Measurements from ENCODE around the gene LARGE1.

The LARGE1 gene

GRCh38 chr22:33931406-33931805 lies 11.1 kb upstream of the LARGE1 start:
- Histone ChIP-seq H3K27ac (no peak overlapping the region), H4K20me1 (no peaks in the 10 kb centered on the region), H3K27me3 (no peaks in the 10 kb centered on the region), H3K36me3 (no peaks in the 10 kb centered on the region), H3K9me3 (replicated peaks in 1 of 11) (no peaks in the 10 kb centered on the region), H3K4me3 (no peak overlapping the region), H3K4me2 (no peak overlapping the region), H3K9ac (no peak overlapping the region), H3K4me1 (no peaks in the 10 kb centered on the region)
- TF ChIP-seq Cebpa-rat (IDR thresholded peaks at IDR 0.05): no peak

- Histone ChIP-seq H3K9ac (no peak overlapping the region), H3K27ac (no peak overlapping the region), H3K27me3 (peaks cover 0 to 8% (median 0%) of the 10 kb centered on the region in 11 experiments; a peak in 5 of 22 replicates), H3K4me3 (no peak overlapping the region), H3K9me3 (replicated peaks in 1 of 11) (no peaks in the 10 kb centered on the region), H3K36me3 (no peaks in the 10 kb centered on the region), H3K4me2 (no peak overlapping the region), H3K4me1 (peaks cover 8 to 13% (median 10%) of the 10 kb centered on the region in 10 experiments; a peak in 19 of 20 replicates), H4K20me1 (0 out of 22 replicates have a peak, but pooled peaks cover 0 to 4% (median 0%) of the 10 kb centered on the region in 11 experiments)
- TF ChIP-seq Cebpa-rat (IDR thresholded peaks at IDR 0.05): no peak
These were observed 7.5 kb upstream of the LARGE1 start for GRCh38 chr22:33927752-33928151.

- Histone ChIP-seq H3K9ac (no peak overlapping the region), H3K4me3 (no peak overlapping the region), H3K4me2 (no peak overlapping the region), H3K36me3 (no peaks in the 10 kb centered on the region), H3K9me3 (replicated peaks in 1 of 11) (no peaks in the 10 kb centered on the region), H4K20me1 (peaks cover 0 to 5% (median under 1%) of the 10 kb centered on the region in 11 experiments; a peak in 12 of 22 replicates), H3K4me1 (peaks cover 10 to 17% (median 13%) of the 10 kb centered on the region in 10 experiments), H3K27me3 (peaks cover 0 to 11% (median 0%) of the 10 kb centered on the region in 11 experiments; a peak in 5 of 22 replicates), H3K27ac (no peak overlapping the region)
- TF ChIP-seq Cebpa-rat (IDR thresholded peaks at IDR 0.05): no peak
These were observed 4.9 kb upstream of the LARGE1 start for GRCh38 chr22:33925194-33925593.

- Histone ChIP-seq H3K4me3 (peak overlapping the region in 2 of 10 experiments; percentile 90 to 96; a peak in 2 of 20 replicates), H3K9me3 (replicated peaks in 1 of 11) (no peaks in the 10 kb centered on the region), H3K4me1 (peaks cover 14 to 22% (median 20%) of the 10 kb centered on the region in 10 experiments), H3K27ac (no peak overlapping the region), H3K9ac (peak overlapping the region in 1 of 11 experiments; percentile 82; a peak in 1 of 22 replicates), H3K27me3 (peaks cover 0 to 11% (median 0%) of the 10 kb centered on the region in 11 experiments; a peak in 5 of 22 replicates), H3K4me2 (peak overlapping the region; percentile 86 to 99 (median 96); a peak in 18 of 22 replicates), H3K36me3 (no peaks in the 10 kb centered on the region), H4K20me1 (peaks cover 13 to 20% (median 15%) of the 10 kb centered on the region in 11 experiments; a peak in 20 of 22 replicates)
- TF ChIP-seq Cebpa-rat (IDR thresholded peaks at IDR 0.05): no peak
These were observed 3.5 kb upstream of the LARGE1 start for GRCh38 chr22:33923660-33924246.

GRCh38 chr22:33923033-33923432 lies 2.8 kb upstream of the LARGE1 start:
- peaks cover 20 to 27% (median 22%) of the 10 kb centered on the region in 11 experiments; a peak in 20 of 22 replicates for H4K20me1 ChIP-seq
- peaks cover 22 to 29% (median 27%) of the 10 kb centered on the region in 10 experiments for H3K4me1 ChIP-seq
- H3K4me3 ChIP-seq: peak overlapping the region; percentile 87 to 96 (median 90)
- no peak for TF ChIP-seq Cebpa-rat (IDR thresholded peaks at IDR 0.05)
- no peaks in the 10 kb centered on the region for H3K36me3 ChIP-seq
- H3K9ac ChIP-seq: peak overlapping the region; percentile 62 to 92 (median 81); a peak in 17 of 22 replicates
- H3K27me3 ChIP-seq: peaks cover 0 to 11% (median 0%) of the 10 kb centered on the region in 11 experiments; a peak in 5 of 22 replicates
- peak overlapping the region in 3 of 11 experiments; percentile 47 to 59 (median 59); a peak in 2 of 22 replicates for H3K27ac ChIP-seq
- H3K4me2 ChIP-seq: peak overlapping the region; percentile 86 to 99 (median 96)
- no peaks in the 10 kb centered on the region for H3K9me3 ChIP-seq (replicated peaks in 1 of 11)

- peaks cover 28 to 34% (median 29%) of the 10 kb centered on the region in 11 experiments; a peak in 20 of 22 replicates for H4K20me1 ChIP-seq
- peaks cover 29 to 37% (median 34%) of the 10 kb centered on the region in 10 experiments for H3K4me1 ChIP-seq
- H3K27ac ChIP-seq: peak overlapping the region in 9 of 11 experiments; percentile 23 to 71 (median 59); a peak in 10 of 22 replicates
- no peak for TF ChIP-seq Cebpa-rat (IDR thresholded peaks at IDR 0.05)
- H3K4me3 ChIP-seq: peak overlapping the region; percentile 87 to 96 (median 90)
- peak overlapping the region; percentile 86 to 99 (median 96) for H3K4me2 ChIP-seq
- H3K36me3 ChIP-seq: peaks cover 0 to 2% (median 0%) of the 10 kb centered on the region in 11 experiments; a peak in 1 of 22 replicates
- no peaks in the 10 kb centered on the region for H3K9me3 ChIP-seq (replicated peaks in 1 of 11)
- H3K9ac ChIP-seq: peak overlapping the region; percentile 62 to 92 (median 81)
- peaks cover 0 to 11% (median 0%) of the 10 kb centered on the region in 11 experiments; a peak in 5 of 22 replicates for H3K27me3 ChIP-seq
These were observed 2.0 kb upstream of the LARGE1 start for GRCh38 chr22:33922349-33922681.

- peaks cover 33 to 40% (median 35%) of the 10 kb centered on the region in 11 experiments; a peak in 20 of 22 replicates for H4K20me1 ChIP-seq
- no peak for TF ChIP-seq Cebpa-rat (IDR thresholded peaks at IDR 0.05)
- peaks cover 0 to 11% (median 0%) of the 10 kb centered on the region in 11 experiments; a peak in 5 of 22 replicates for H3K27me3 ChIP-seq
- peak overlapping the region; percentile 62 to 92 (median 81) for H3K9ac ChIP-seq
- H3K36me3 ChIP-seq: peaks cover 0 to 8% (median 0%) of the 10 kb centered on the region in 11 experiments; a peak in 5 of 22 replicates
- no peaks in the 10 kb centered on the region for H3K9me3 ChIP-seq (replicated peaks in 1 of 11)
- H3K27ac ChIP-seq: peak overlapping the region; percentile 42 to 71 (median 59); a peak in 21 of 22 replicates
- H3K4me1 ChIP-seq: peaks cover 34 to 42% (median 39%) of the 10 kb centered on the region in 10 experiments
- peak overlapping the region; percentile 86 to 99 (median 96) for H3K4me2 ChIP-seq
- H3K4me3 ChIP-seq: peak overlapping the region; percentile 87 to 96 (median 90)
These were observed 1.5 kb upstream of the LARGE1 start for GRCh38 chr22:33921525-33922348.

GRCh38 chr22:33920927-33921524 lies 750 bp upstream of the LARGE1 start:
- Histone ChIP-seq H3K4me3 (peak overlapping the region; percentile 87 to 96 (median 90)), H3K36me3 (peaks cover 0 to 15% (median 0%) of the 10 kb centered on the region in 11 experiments; a peak in 7 of 22 replicates), H3K27me3 (peaks cover 0 to 11% (median 0%) of the 10 kb centered on the region in 11 experiments; a peak in 5 of 22 replicates), H3K4me2 (peak overlapping the region; percentile 89 to 99 (median 98)), H3K4me1 (peaks cover 34 to 48% (median 41%) of the 10 kb centered on the region in 10 experiments), H3K27ac (peak overlapping the region; percentile 55 to 83 (median 75); a peak in 21 of 22 replicates), H4K20me1 (peaks cover 40 to 47% (median 42%) of the 10 kb centered on the region in 11 experiments; a peak in 20 of 22 replicates), H3K9ac (peak overlapping the region; percentile 82 to 92 (median 86)), H3K9me3 (replicated peaks in 1 of 11) (no peaks in the 10 kb centered on the region)
- TF ChIP-seq Cebpa-rat (IDR thresholded peaks at IDR 0.05): no peak

All from BLaER1 treated with 17β-estradiol and CSF1 and Interleukin-3, amounts not matched to agents 10 nM and 100 nM (cell line).